HG03060 (cell line): ENCODE results near the gene TNNI2.
"Not testable (repeated sequence)": the region's sequence is repeated elsewhere in the genome, so short reads cannot be mapped to it uniquely, and the experiment has no call there.

Experiments
- ATAC-seq: cut with Tn5 transposase; IDR thresholded peaks from one replicate; pipeline ENCODE4 v1.9.1; 2021; ENCODE audit warnings: low read depth, moderate number of reproducible peaks; ENCODE audit not compliant: unreplicated experiment

TNNI2 gene

DNA sequence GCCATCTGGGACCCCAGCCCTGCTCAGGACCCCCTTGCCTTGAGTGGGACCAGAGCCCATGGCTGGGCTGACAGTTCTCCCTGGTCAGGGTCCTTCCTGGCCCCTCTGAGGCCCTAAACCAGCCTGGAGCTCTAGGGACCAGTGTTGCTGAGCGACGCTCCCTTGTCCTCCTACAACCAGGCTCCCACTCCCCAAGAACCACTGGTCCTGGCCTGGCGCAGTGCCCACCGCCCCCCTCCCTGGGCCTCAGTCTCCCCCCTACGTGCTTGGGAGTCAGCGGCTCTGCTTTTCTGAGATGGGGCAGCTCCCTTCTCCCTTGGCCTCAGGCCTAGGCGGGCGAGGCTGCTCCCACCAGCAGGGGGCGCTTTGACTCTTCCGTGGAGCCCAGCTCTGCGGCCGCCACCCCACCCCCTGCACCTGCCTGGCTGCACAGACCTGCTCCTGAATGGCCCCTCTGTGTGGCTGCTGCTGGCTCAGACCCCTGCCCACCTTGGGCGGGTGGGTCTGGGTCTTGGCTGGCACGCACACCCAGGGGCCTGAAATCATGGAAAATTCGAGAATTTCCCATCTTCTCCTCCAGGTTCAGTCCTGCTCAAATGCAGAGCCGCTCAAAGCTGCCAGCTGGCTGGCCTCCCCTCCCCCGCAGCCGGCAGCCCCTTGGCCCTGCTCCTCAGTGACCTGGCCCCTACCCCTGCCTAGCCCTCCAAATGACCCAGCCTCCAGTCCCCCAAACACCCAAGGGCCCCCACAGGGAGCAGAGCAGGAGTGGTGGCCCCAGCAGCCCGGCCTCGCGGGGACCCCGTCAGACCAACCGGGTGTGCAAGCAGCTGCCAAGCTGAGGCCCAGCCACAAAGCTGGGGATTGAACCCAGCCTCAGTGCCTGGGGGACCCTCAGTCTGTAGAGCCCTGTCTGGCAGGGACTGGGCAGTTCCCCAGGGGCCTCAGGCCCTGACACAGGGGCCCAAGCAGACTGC lies 43.8 kb downstream of the TNNI2 start:
- ATAC-seq, result no peak

DNA sequence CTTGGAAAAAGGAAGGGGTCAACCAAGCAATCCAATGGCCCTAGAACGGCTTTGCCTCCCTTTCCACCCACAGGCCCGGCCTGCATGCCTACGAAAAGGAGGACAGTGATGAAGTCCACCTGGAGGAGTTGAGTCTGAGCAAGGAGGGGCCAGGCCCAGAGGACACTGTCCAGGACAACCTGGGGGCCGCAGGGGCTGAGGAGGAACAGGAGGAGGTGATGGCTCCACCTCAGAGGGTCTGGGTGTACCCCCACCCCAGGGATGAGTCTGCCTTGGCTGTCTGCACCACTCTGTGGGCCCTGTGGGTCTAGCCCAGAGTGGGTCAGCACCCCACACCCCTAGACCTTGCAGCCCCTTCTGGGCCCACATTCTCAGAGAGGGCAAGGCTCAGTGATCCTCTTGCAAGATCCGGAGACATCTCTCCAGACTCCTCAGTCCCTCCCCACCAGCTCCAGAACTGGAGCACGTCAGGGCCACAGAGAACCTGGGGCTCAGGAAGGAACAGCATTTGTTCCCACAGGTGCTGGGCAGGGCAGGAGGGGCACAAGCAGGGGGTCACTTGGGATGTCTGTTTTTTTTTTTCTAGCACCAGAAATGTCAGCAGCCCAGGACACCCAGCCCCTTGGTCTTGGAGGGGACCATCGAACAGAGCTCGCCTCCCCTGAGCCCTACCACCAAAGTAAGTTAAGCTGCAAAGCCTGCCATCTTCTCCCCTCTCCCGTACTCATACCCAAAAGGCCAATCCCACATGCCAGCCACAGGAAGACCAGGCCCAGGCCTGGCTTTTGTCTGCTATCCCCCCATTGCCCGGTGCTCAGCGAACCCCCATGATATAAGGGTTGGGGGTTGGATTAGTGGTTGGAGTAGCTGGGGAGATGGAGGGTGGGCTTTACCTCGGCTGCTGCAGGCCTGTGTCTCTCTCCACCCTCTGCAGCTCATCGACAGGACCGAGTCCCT lies 44.8 kb downstream of the TNNI2 start:
- no peak for ATAC-seq

DNA sequence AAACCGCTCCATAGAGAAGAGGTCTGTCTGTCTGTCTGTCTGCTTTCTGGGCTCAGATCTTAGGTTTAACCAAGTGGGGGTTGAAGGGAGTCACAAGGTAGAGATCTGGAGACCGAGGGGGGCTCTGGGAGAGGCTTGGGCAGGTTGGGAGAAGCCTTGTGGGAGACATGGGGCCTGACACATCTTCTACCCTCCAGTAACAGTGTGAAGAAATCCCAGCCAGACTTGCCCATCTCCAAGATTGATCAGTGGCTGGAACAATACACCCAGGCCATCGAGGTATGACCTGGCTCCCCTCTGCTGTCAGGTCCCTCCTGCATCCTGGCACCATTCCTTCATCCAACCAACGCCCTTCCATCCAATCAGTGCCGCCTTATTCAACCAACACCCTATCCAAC lies 45.5 kb downstream of the TNNI2 start:
- ATAC-seq, result no peak

- not testable (repeated sequence) for ATAC-seq
Measured at GRCh38 chr11:1886551-1886950, 47.8 kb downstream of the TNNI2 start.

- no peak for ATAC-seq
Measured at GRCh38 chr11:1887451-1888346, 48.9 kb downstream of the TNNI2 start.

DNA sequence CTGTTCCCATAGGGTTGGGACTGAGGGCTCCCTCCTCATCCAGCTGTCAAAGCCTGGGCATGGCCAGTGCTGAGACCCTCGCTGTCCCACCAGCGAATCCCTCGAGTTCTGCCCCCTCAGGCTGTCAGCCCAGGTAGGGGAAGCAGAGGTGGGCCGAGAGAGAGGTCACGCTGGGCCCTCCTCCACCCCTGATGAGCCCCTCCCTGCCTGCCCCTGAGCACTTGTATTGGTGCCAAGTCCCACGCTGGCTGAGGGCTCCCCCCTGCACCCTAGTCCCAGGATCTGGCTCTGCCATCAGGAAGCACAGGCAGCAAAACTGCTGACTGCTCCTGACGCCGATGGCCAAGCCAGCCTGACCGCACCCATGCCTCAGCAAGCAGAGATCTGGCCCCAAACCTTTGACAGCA lies 49.6 kb downstream of the TNNI2 start:
- ATAC-seq, result no peak

DNA sequence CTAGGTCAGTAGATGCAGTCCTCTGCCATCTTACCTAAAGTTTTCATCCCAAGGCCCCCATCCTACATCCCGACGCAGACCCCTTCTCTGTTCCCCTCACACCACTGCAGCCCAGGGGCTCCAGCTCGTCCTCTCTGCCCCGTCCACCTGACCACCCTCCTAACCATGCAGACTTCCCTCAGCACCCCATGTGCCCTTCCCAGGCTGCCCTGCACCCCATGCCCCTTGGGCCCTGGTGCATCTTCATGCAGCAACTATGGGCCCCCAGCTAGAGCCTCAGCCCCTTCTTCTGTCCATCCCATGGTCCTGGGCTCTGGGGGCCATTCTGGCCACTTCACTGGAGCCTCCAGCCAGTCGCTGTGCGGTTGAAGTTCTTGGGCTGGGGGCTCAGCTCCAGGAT lies 50.0 kb downstream of the TNNI2 start:
- ATAC-seq, result no peak

DNA sequence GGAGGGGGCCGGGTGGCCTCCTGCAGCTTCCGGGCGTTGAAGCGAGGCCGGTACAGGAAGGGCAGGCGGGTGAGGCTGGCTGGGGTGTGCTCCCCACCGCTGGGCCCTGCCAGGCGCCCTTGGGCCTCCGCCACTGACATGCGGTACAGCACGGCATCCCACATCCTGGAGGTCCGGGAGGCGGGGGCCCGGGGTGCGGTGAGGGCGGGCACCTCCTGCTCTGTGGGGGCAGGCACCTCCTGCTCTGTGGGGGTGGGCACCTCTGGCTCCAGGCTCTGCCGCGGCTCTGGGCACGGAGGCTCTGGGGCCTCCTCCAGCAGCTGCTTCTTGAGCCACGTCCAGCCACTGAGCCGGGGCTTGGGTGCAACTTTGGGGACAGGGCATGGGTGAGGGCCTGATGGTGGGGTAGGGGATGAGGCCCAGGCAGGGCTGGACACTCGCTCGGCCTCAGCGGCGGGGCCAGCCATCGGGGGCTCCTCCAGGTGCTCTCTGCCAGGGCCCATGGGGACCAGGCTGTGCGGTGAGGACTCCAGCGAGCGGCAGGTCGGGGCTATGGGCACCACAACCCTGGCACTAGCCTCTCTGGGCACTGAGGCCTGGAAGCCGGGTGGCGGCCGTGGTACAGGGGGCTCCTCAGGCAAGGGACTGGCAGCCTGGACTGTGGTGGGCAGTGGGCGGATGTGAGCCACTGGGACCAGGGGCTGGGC lies 50.6 kb downstream of the TNNI2 start:
- no peak for ATAC-seq

GRCh38 chr11:1889941-1890855 lies 51.4 kb downstream of the TNNI2 start:
- no peak for ATAC-seq
